Loucy (cell line): Measurements from ENCODE around the gene TMIGD1.

ENCODE experiments used
- H2AFZ ChIP-seq: fragments of 200-600 bp; sonication (generic); 2 replicates; pipeline ENCODE4 v1.6.0; 2016; ENCODE audit warnings: antibody characterized with exemption, mild to moderate bottlenecking, low read length, moderate library complexity
- H3F3A ChIP-seq: fragments of 200-600 bp; 2 replicates; pipeline ENCODE4 v1.6.0; 2016; ENCODE audit warnings: antibody characterized with exemption, low read depth, mild to moderate bottlenecking
- H3K27me3 ChIP-seq: fragments of 200-600 bp; sonication (generic); 2 replicates; pipeline ENCODE4 v1.6.1; 2014; ENCODE audit warnings: low read length, mild to moderate bottlenecking; ENCODE audit not compliant: insufficient read depth, poor library complexity, severe bottlenecking
- H3K36me3 ChIP-seq: fragments of 200-600 bp; sonication (generic); 2 replicates; pipeline ENCODE4 v1.6.1; 2016; ENCODE audit warnings: low read length; ENCODE audit not compliant: insufficient read depth
- H3K4me1 ChIP-seq: fragments of 200-600 bp; sonication (generic); 2 replicates; pipeline ENCODE4 v1.5.1; 2014; ENCODE audit warnings: low read length, mild to moderate bottlenecking; ENCODE audit not compliant: insufficient read depth, poor library complexity, severe bottlenecking
- H3K4me2 ChIP-seq: fragments of 200-600 bp; sonication (generic); 2 replicates; pipeline ENCODE4 v1.6.0; 2014; ENCODE audit warnings: antibody characterized with exemption, low read length, low read depth, mild to moderate bottlenecking; ENCODE audit not compliant: poor library complexity, severe bottlenecking
- H3K4me3 ChIP-seq: fragments of 200-600 bp; sonication (generic); 2 replicates; pipeline ENCODE4 v1.5.1; 2014; ENCODE audit warnings: low read length, mild to moderate bottlenecking, mixed read lengths; ENCODE audit not compliant: poor library complexity, severe bottlenecking
- H3K79me2 ChIP-seq: fragments of 200-600 bp; sonication (generic); 2 replicates; pipeline ENCODE4 v1.6.1; 2014; ENCODE audit warnings: low read length; ENCODE audit not compliant: insufficient read depth
- H3K9ac ChIP-seq: fragments of 200-600 bp; sonication (generic); 2 replicates; pipeline ENCODE4 v1.6.0; 2014; ENCODE audit warnings: mild to moderate bottlenecking, low read depth, low read length, moderate library complexity; ENCODE audit not compliant: poor library complexity, severe bottlenecking
- H3K9me2 ChIP-seq: fragments of 200-600 bp; sonication (generic); replicated peaks from 2 replicates; pipeline ENCODE4 v1.6.1; 2016; ENCODE audit warnings: low read depth, low read length, mixed read lengths
- H3K9me3 ChIP-seq: fragments of 200-600 bp; sonication (generic); 2 replicates; pipeline ENCODE4 v1.6.1; 2014; ENCODE audit warnings: mild to moderate bottlenecking, antibody characterized with exemption, low read length, low read depth; ENCODE audit not compliant: insufficient read depth
- H4K20me1 ChIP-seq: fragments of 200-600 bp; sonication (generic); 2 replicates; pipeline ENCODE4 v1.6.0; 2014; ENCODE audit warnings: antibody characterized with exemption, low read length, mild to moderate bottlenecking; ENCODE audit not compliant: insufficient read depth, poor library complexity, severe bottlenecking
- CTCF ChIP-seq: fragments of 200-600 bp; sonication (generic); conservative IDR thresholded peaks from 2 replicates; pipeline ENCODE4 v1.5.1; 2014; ENCODE audit warnings: mild to moderate bottlenecking, antibody characterized with exemption, low read length
- EZH2phosphoT487 ChIP-seq: fragments of 200-600 bp; IDR thresholded peaks from 2 replicates; pipeline ENCODE4 v1.6.1; 2018; ENCODE audit warnings: antibody characterized with exemption, mild to moderate bottlenecking, moderate library complexity, borderline replicate concordance

Gene TMIGD1

GRCh38 chr17:30332057-30332542, 1.8 kb downstream of the TMIGD1 start:
- H3F3A ChIP-seq, result peaks cover 6% of the 10 kb centered on the region; the same call in 1 of the 2 replicates
- H3K27me3 ChIP-seq, result no peaks in the 10 kb centered on the region
- no peaks in the 10 kb centered on the region for H3K36me3 ChIP-seq
- peaks cover 24% of the 10 kb centered on the region for H3K4me1 ChIP-seq
- no peaks in the 10 kb centered on the region for H3K9me3 ChIP-seq
- peak overlapping the region; percentile 45 for H3K4me3 ChIP-seq
- no peaks in the 10 kb centered on the region for H3K9me2 ChIP-seq
- no peaks in the 10 kb centered on the region for H3K79me2 ChIP-seq
- no peak for TF ChIP-seq CTCF
- no peak for TF ChIP-seq EZH2phosphoT487
- H3K9ac ChIP-seq, result peak overlapping the region; percentile 4
- no peaks in the 10 kb centered on the region for H4K20me1 ChIP-seq
- H3K4me2 ChIP-seq, result peak overlapping the region; percentile 63
- H2AFZ ChIP-seq, result 0 out of 2 replicates have a peak overlapping the region, but pooled peaks have one; percentile 1

- H3K9me3 ChIP-seq, result no peaks in the 10 kb centered on the region
- TF ChIP-seq EZH2phosphoT487 (no peak), CTCF (no peak)
- H3K4me1 ChIP-seq, result peaks cover 27% of the 10 kb centered on the region
- H3K79me2 ChIP-seq, result no peaks in the 10 kb centered on the region
- no peak overlapping the region for H2AFZ ChIP-seq
- H3K27me3 ChIP-seq, result no peaks in the 10 kb centered on the region
- H3K4me2 ChIP-seq, result no peak overlapping the region
- H3K4me3 ChIP-seq, result no peak overlapping the region
- H4K20me1 ChIP-seq, result no peaks in the 10 kb centered on the region
- no peak overlapping the region for H3K9ac ChIP-seq
- H3K36me3 ChIP-seq, result no peaks in the 10 kb centered on the region
- no peaks in the 10 kb centered on the region for H3K9me2 ChIP-seq
- peaks cover under 1% of the 10 kb centered on the region; the same call in 1 of the 2 replicates for H3F3A ChIP-seq
These were observed 7.0 kb downstream of the TMIGD1 start for GRCh38 chr17:30326809-30327208.

GRCh38 chr17:30324723-30325122, 9.1 kb downstream of the TMIGD1 start:
- Histone ChIP-seq H3F3A (no peaks in the 10 kb centered on the region), H3K4me1 (peaks cover 14% of the 10 kb centered on the region), H3K9me2 (no peaks in the 10 kb centered on the region), H3K4me3 (no peak overlapping the region), H3K79me2 (no peaks in the 10 kb centered on the region), H3K36me3 (no peaks in the 10 kb centered on the region), H2AFZ (no peak overlapping the region), H4K20me1 (no peaks in the 10 kb centered on the region), H3K9ac (no peak overlapping the region), H3K4me2 (no peak overlapping the region), H3K27me3 (no peaks in the 10 kb centered on the region), H3K9me3 (no peaks in the 10 kb centered on the region)
- TF ChIP-seq EZH2phosphoT487, result no peak
- TF ChIP-seq CTCF, result no peak
